Chondrocyte (in vitro differentiated cells): ENCODE results near the gene USP6. TPM values are rescaled to one million over a fixed set of nuclear protein-coding genes. Genes with fewer than 3 reads are reported as not detected.
"Not testable (repeated sequence)": the region's sequence is repeated elsewhere in the genome, so short reads cannot be mapped to it uniquely, and the experiment has no call there.

Source experiments
- DNase-seq: peaks from one replicate; pipeline ENCODE4 v3.0.0; 2021; ENCODE audit warnings: mixed read lengths, low spot score
- H3K27ac Mint-ChIP-seq: one replicate; pipeline ENCODE4 v1.8.0; 2021; ENCODE audit warnings: mild to moderate bottlenecking, moderate library complexity, mixed read lengths; ENCODE audit not compliant: unreplicated experiment
- H3K27me3 Mint-ChIP-seq: 2 replicates; pipeline ENCODE4 v1.8.0; 2021; ENCODE audit warnings: low read depth, mixed read lengths
- H3K36me3 Mint-ChIP-seq: 2 replicates; pipeline ENCODE4 v1.8.0; 2021; ENCODE audit warnings: low read depth, mixed read lengths
- H3K4me1 Mint-ChIP-seq: 2 replicates; pipeline ENCODE4 v1.8.0; 2021; ENCODE audit warnings: low read depth, mild to moderate bottlenecking, mixed read lengths
- H3K4me3 Mint-ChIP-seq: one replicate; pipeline ENCODE4 v1.8.0; 2021; ENCODE audit warnings: mild to moderate bottlenecking, moderate library complexity, mixed read lengths; ENCODE audit not compliant: unreplicated experiment
- H3K9me3 Mint-ChIP-seq: 2 replicates; pipeline ENCODE4 v1.8.0; 2021; ENCODE audit warnings: low read depth, mixed read lengths
- CTCF ChIP-seq: fragments of 200-600 bp; sonication (generic); IDR thresholded peaks from 2 replicates; pipeline ENCODE4 v1.5.0; 2021; ENCODE audit warnings: antibody characterized with exemption, mild to moderate bottlenecking, moderate library complexity
- total RNA-seq: library from RNA; stranded (reverse); gene quantifications from 3 replicates; pipeline ENCODE4 v1.2.1, GENCODE V29; 2021

The USP6 gene
- total RNA-seq, 1 donor from 2014 or later, result 0.12 TPM

- no peaks in the 10 kb centered on the region for H3K36me3 Mint-ChIP-seq
- no peaks in the 10 kb centered on the region for H3K9me3 Mint-ChIP-seq
- DNase-seq, result no peak
- H3K27me3 Mint-ChIP-seq, result peaks cover 2% of the 10 kb centered on the region
- H3K4me1 Mint-ChIP-seq, result no peaks in the 10 kb centered on the region
- TF ChIP-seq CTCF, result no peak
- H3K27ac Mint-ChIP-seq, result no peak overlapping the region
- H3K4me3 Mint-ChIP-seq, result no peak overlapping the region
These were observed 23.0 kb downstream of the USP6 start for GRCh38 chr17:5138616-5139457.

- Mint-ChIP-seq H3K9me3 (no peaks in the 10 kb centered on the region), H3K36me3 (no peaks in the 10 kb centered on the region), H3K4me1 (no peaks in the 10 kb centered on the region), H3K4me3 (no peak overlapping the region), H3K27ac (no peak overlapping the region), H3K27me3 (peaks cover 2% of the 10 kb centered on the region)
- TF ChIP-seq CTCF, result no peak
- no peak for DNase-seq
These were observed 23.6 kb downstream of the USP6 start for GRCh38 chr17:5139458-5139732.

- not testable (repeated sequence) for H3K36me3 Mint-ChIP-seq, H3K9me3 Mint-ChIP-seq, H3K27ac Mint-ChIP-seq, DNase-seq, H3K4me1 Mint-ChIP-seq, H3K4me3 Mint-ChIP-seq
- H3K27me3 Mint-ChIP-seq, result peaks cover 15% of the 10 kb centered on the region
These were observed 27.0 kb downstream of the USP6 start for GRCh38 chr17:5142877-5143276.

- not testable (repeated sequence) for DNase-seq, H3K4me1 Mint-ChIP-seq, H3K27ac Mint-ChIP-seq, H3K36me3 Mint-ChIP-seq, H3K4me3 Mint-ChIP-seq, H3K9me3 Mint-ChIP-seq
- H3K27me3 Mint-ChIP-seq, result peaks cover 21% of the 10 kb centered on the region
These were observed 30.3 kb downstream of the USP6 start for GRCh38 chr17:5146122-5146521.

- H3K9me3 Mint-ChIP-seq, H3K4me1 Mint-ChIP-seq, DNase-seq, H3K36me3 Mint-ChIP-seq, H3K27ac Mint-ChIP-seq, H3K4me3 Mint-ChIP-seq: not testable (repeated sequence)
- peaks cover 23% of the 10 kb centered on the region for H3K27me3 Mint-ChIP-seq
These were observed 44.9 kb downstream of the USP6 start for GRCh38 chr17:5160702-5161101.

- H3K4me1 Mint-ChIP-seq, H3K9me3 Mint-ChIP-seq, DNase-seq, H3K36me3 Mint-ChIP-seq, H3K4me3 Mint-ChIP-seq, H3K27ac Mint-ChIP-seq: not testable (repeated sequence)
- H3K27me3 Mint-ChIP-seq, result peaks cover 25% of the 10 kb centered on the region
These were observed 46.0 kb downstream of the USP6 start for GRCh38 chr17:5161793-5162192.

- no peak overlapping the region for H3K27ac Mint-ChIP-seq
- no peak for DNase-seq
- no peak overlapping the region for H3K4me3 Mint-ChIP-seq
- H3K36me3 Mint-ChIP-seq, result peaks cover 2% of the 10 kb centered on the region
- peaks cover 12% of the 10 kb centered on the region for H3K27me3 Mint-ChIP-seq
- H3K9me3 Mint-ChIP-seq, result peaks cover 4% of the 10 kb centered on the region
- no peaks in the 10 kb centered on the region for H3K4me1 Mint-ChIP-seq
- no peak for TF ChIP-seq CTCF
These were observed 48.6 kb downstream of the USP6 start for GRCh38 chr17:5164436-5164835.

- not testable (repeated sequence) for H3K4me3 Mint-ChIP-seq, H3K36me3 Mint-ChIP-seq, H3K27ac Mint-ChIP-seq, H3K9me3 Mint-ChIP-seq, H3K4me1 Mint-ChIP-seq, DNase-seq
- peaks cover 12% of the 10 kb centered on the region for H3K27me3 Mint-ChIP-seq
These were observed 50.1 kb downstream of the USP6 start for GRCh38 chr17:5165791-5166564.

GRCh38 chr17:5175027-5175426 is 59.2 kb downstream of the USP6 start:
- H3K4me1 Mint-ChIP-seq, H3K27me3 Mint-ChIP-seq, H3K27ac Mint-ChIP-seq, DNase-seq, H3K4me3 Mint-ChIP-seq: not testable (repeated sequence)
- Mint-ChIP-seq H3K36me3 (peaks cover 43% of the 10 kb centered on the region), H3K9me3 (peaks cover 47% of the 10 kb centered on the region)
